NK-92 (cell line): ENCODE results near the gene CCM2.

Experiments
- DNase-seq: peaks from one replicate; lab custom pipeline; 2025; ENCODE audit not compliant: unreplicated experiment; lab: John Stamatoyannopoulos, UW

The CCM2 gene

DNA sequence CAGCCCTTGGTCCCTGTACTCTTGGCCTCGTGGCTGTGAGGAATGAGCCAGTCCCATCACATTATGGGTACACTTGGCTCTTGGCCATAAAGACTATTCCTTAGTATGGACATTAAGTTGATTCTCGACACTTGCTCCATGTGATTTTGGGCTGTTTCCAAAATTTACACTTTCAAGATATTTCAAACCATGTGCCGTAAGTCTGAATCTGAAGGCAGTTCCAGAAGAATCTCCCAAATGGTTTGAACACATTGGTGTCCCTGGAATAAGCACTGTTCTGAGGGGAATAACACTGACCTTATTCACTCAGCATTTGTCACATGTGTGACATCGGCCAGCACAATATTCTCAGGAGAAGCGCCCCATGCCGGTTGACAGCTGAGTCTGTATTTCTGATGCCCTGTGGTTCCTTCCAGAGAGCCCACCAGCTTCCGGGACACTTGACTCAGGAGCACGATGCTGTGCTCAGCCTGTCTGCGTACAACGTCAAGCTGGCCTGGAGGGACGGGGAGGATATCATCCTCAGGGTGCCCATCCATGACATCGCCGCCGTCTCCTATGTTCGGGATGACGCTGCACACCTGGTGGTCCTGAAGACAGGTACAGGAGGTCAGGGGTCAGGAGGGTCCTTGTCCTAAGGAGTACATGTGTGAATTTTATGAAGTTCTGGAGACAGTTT is 64.2 kb downstream of the CCM2 start:
- DNase-seq = no peak

DNA sequence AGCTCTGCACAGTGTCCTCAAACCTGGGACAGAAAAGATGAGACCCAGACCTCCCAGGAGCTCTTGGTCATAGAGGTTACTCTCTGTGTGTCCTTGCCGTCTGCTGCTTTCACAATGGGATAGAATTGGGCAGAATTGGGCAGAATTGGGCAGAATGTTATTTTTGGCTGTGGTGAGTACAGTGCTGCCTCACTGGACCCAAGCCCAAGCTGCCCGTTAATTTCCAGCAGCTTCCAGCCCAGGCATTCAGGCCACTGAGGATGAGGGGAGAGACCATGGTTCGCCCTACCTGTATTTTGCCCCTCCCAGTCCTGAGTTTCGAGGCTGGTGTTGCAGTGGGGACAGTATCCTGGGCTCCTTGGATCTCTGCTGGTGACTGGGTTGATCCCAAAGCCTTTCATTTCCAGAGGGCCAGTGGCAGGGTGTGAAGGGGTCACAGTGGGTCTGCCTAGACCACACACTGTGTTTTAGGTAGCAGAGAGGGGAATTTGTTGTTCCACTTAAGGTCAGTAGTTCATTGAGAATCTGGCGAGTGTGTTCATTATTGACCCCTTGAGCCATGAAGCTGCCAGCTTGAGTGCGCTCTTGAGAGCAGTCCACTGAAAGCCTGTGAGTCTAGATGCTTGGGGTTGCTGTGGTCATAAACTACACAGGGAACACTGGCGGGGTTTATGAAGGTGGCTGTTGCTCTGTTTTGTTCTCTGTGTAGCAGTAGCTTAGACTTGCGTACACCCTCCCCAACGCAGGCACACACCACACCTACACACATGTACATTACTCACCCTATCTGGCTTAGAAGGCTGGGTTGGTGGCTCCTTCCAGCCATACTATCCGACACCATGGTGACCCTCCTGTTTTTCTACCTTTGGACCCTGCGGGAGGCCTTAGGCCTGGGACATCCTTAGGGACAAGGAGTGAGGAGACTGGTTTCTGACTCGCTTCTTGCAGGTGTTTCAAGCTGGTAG is 65.3 kb downstream of the CCM2 start:
- no peak for DNase-seq

DNA sequence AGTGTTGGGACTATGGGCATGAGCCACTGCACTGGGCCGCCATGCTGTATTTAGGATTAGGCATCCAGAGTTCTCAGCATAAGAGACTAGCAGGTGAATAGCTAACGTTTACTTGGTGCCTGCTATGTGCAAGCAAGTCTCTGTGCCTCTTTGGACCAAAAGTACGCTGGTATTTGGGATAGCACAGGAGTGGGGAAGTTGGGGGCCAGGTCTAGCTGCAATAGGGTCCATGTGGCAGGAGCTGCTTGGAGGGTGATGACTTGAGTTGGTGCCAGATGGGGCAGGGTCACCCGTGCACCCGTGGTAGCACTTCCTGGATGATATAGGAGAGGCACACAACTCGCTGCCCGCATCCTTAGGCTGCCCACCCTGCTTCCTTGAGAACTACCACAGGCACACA is 66.4 kb downstream of the CCM2 start:
- DNase-seq = no peak

DNA sequence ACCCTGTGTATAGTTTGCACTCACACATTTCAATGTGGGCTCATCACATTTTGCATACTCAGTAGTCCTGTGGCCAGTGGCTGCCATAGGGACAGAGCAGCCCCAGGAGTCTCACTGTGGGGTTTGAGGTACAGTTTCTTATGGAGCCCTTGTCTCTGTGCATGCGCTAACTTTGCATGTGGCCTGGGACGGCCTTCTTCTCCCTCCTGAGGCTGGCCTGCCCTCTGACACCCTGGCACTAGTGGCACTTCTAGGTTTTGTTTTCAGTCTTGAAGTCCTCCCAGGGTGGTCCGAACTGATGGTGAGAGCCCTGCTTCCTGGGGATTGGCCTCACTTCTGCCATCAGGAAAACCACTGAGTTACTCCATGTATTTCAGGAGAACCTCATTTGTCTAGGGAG is 67.6 kb downstream of the CCM2 start:
- no peak for DNase-seq

DNA sequence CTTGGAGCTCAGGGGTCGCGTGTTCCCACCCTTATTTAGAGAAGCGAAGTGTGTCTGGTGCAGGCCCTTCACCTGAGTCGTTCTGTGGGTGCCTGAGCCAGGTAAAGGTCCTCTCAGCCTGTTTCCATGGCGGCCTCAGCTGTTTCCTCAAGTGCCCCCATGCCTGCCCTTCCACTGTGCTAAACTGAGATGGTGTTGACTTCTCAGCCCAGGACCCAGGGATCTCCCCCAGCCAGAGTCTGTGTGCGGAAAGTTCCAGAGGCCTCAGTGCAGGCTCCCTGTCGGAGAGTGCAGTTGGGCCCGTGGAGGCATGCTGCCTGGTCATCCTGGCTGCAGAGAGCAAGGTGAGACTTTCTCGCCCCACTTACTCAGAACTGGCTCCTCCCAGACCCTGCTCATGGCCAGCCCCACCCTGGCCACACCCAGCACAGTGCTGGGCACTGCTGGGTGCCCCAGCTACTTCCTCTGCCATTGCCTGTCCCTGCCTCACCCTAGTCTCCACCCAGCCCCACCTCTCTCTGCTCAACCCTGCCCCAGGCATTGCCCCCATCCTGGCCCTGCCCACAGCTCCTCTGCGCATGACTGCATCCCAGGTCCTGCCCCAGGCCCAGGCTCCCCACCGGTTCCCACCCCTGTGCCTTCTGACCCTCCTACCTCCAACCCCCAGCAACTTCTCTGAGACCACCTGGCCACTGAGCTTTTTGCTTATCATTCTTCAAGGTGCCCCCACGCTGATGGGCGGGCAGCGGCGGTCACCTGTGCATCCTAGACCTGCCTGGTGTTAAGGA is 68.4 kb downstream of the CCM2 start:
- DNase-seq = no peak

DNA sequence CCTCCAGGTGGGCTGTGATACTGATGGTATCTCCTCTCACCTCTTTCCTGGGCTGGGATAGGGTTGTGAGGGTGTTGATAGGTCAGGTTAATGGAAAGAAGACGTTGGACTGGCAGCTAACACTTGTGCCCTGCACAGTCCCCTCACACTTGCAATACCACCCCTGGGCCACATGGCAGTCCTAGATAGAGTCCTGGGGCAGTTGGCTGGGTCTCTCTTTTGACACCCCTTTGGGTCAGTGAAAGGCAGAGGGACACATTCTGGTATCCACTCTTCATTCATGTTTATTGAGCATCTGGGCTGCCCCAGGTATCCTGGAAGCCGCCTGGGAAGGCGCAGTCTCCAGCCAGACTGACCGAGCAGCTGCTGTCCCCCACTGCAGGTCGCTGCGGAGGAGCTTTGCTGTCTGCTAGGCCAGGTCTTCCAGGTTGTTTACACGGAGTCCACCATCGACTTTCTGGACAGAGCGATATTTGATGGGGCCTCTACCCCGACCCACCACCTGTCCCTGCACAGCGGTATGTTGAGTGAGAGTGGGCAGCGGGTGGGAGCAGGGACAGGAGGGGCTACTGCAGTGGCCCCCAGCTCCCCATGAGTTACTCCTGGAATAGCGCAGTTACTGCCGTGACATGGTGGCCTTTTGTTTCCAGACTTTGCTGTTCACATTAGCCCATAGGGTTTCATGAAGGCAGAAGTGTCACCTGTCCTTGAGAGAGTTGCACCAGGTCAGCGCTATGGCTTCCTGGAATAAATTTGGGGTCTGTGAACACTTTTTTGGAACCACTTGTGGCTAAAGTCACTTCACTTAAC is 69.6 kb downstream of the CCM2 start:
- no peak for DNase-seq

DNA sequence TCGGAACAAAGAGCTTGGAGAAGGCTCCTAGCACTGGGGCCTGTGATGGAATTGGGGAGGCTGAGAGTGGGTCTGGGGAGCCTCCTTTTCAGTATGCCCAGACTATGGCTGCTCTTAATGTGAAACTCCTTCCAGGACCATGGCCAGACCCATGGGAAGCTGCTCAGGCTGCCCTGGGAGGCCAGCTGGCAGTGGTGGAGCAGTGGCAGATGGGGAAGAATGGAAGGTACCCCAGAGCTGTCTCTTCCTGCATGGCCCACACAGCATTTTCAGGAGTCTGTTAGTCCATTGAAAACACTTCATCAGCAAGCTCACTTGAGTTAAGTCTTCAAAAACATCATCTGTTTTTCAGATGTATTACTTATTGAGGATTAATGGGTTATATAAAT is 70.2 kb downstream of the CCM2 start:
- DNase-seq = no peak

- DNase-seq = no peak
These were observed 71.5 kb downstream of the CCM2 start for GRCh38 chr7:45071528-45071927.

GRCh38 chr7:45072131-45073030 is 72.4 kb downstream of the CCM2 start:
- no peak for DNase-seq

DNA sequence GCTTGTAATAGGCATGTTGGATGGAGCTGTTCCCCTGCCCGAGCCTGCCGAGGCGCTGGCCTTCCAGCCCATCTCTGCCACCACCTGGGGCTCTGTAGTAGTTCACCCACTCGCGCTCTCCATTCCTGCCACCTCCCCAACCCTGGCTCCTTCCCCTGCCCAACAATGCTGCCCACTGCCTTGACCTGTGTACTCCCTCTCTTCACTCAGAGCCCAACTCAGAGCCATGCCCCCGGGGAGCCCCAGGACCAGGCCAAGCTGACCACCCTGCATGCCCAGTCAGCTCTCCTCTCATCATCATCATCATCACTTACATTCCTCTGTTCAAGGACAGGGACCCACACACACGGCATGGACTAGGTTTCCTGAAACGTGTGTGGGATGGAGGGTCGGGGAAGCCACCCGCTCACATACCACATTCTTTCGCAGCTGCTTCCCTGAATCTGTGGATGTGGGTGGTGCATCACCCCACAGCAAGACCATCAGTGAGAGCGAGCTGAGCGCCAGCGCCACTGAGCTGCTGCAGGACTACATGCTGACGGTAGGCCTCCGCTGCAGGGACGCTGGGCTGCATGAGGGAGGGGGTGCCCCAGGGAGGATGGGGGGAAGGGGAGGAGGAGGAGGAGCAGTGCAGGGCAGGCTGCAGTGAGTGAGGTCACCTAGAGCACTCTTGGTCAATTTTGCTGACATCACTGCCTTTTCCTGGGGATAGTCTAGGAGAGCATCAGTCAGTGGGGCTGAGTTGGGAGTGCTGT is 73.2 kb downstream of the CCM2 start:
- DNase-seq = no peak

DNA sequence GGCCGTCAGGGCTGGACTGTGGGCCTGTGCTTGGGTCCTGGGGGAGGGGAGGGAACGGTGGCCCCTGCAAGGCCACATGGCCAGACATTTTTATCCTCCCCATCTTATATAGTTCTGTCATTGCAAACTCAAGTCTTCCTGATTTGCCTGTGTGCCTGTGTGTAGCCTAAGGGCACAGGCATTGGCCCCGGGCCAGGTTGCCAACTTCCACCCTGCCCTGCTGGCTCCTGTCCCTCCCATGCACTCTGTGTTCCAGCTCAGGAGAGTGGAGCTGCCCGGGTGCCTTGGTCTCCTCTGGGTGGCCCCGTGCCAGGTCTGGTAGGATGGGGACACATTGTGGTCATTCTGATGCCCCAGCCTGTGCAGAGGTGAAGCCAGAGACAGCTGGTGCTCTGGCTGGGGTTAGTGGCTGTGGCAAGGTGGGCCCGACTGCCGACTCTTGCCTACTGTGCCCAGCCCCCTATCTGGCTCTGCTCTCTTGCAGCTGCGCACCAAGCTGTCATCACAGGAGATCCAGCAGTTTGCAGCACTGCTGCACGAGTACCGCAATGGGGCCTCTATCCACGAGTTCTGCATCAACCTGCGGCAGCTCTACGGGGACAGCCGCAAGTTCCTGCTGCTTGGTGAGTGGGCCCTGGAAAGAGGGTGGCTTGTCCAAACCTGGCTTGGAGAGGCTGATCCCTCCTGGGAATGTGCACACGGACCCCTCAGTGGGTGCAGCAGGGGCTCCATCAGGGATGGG is 74.0 kb downstream of the CCM2 start:
- no peak for DNase-seq

- DNase-seq = no peak
These were observed 74.7 kb downstream of the CCM2 start for GRCh38 chr7:45074528-45075354.

DNA sequence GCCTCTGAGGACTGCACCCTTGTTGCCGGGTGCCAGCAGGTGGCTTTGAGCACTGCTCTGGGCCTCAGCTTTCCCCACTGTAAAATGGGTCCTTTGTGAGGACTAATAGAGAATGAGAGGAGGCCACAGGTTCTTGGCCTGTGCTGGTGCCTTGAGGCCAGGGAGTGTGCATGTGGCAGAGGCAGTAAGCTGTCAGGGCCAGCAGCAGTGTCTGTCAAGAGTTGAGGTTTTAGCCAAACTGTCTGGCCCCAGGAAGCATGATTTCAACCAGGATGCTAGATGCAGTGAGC is 75.3 kb downstream of the CCM2 start:
- DNase-seq = no peak

DNA sequence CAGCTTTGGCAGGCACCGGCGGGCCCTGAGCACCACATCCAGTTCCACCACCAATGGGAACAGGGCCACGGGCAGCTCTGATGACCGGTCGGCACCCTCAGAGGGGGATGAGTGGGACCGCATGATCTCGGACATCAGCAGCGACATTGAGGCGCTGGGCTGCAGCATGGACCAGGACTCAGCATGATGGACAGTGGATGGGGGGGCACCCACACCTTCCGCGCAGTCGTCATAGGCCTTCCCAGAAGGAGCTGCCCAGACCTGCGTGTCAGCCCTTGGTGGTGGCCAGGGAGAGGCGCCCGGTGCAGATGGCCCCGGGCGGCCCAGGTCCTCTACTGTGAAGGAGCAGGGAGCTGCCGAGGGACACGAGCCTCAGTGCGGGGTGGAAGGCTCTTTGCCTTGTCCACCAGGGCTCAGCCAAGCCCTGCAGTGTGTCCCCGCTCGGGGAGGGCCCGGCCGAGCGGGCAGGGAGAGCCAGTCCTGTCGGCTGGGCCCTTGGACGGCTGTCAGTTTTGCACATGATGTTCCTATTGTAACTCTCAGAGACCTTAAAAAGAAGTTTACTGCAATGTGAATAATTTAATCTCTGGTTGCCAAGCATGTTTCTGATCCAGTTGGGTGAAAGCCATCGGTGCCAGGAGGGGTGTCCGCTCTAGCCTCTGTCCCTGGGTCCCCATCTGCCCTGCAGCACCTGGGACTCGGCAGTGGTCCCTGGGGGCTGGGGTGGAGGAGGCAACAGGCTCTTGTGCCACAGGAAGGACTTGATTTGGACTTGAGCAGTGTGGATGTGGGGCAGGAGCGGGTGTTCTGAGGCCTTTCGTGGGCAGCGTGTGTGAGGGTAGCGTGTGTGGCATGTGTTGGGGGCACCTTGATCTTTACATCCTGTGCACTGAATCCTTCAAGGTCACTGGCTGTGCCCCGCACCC is 76.1 kb downstream of the CCM2 start:
- DNase-seq = no peak

DNA sequence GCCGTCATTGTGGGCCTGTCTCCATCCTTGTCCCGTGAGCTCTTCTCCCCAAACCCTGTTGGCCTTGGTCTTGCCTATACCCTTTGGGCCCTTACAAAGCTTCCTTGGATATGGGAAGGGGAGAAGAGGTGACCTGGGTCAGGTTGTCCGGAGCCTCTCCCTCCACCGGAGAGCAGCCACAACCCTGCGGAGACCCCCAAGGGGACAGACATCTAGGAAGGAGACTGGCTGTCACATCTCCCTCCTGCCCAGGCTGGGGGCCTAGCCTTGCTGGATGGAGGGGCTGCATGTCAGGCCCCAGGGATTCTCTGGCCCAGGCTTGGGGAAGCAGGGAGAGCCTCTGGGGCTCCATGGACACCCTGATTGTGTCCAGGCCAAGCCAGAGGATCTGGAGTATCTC is 76.9 kb downstream of the CCM2 start:
- DNase-seq = no peak

GRCh38 chr7:45077579-45077978 is 77.6 kb downstream of the CCM2 start:
- DNase-seq = no peak
